ENCODE results near the gene DOCK11.
"Not testable (repeated sequence)": the region's sequence is repeated elsewhere in the genome, so short reads cannot be mapped to it uniquely, and the experiment has no call there.

Gene DOCK11

GRCh38 chrX:118570209-118570608 lies 74.6 kb downstream of the DOCK11 start:
- Histone ChIP-seq H3K4me3 (ENCODE audit: low read depth, low read length) (no peak overlapping the region), H3K27ac (ENCODE audit: low read depth, low read length) (no peak overlapping the region), H3K36me3 (ENCODE audit: insufficient read depth, low read length) (no peaks in the 10 kb centered on the region), H3K79me2 (ENCODE audit: control insufficient read depth, insufficient read depth, low read length, unreplicated experiment) (no peaks in the 10 kb centered on the region), H3K4me1 (ENCODE audit: control insufficient read depth, insufficient read depth, low read length, unreplicated experiment) (no peaks in the 10 kb centered on the region), H3K27me3 (ENCODE audit: insufficient read depth, low read length) (no peaks in the 10 kb centered on the region), H2AFZ (ENCODE audit: low read length, unreplicated experiment) (no peak overlapping the region)

- H3K4me1 ChIP-seq (ENCODE audit: control insufficient read depth, insufficient read depth, low read length, unreplicated experiment), result no peaks in the 10 kb centered on the region
- H3K4me3 ChIP-seq (ENCODE audit: low read depth, low read length), result no peak overlapping the region
- H3K36me3 ChIP-seq (ENCODE audit: insufficient read depth, low read length), result no peaks in the 10 kb centered on the region
- no peaks in the 10 kb centered on the region for H3K79me2 ChIP-seq (ENCODE audit: control insufficient read depth, insufficient read depth, low read length, unreplicated experiment)
- no peak overlapping the region for H2AFZ ChIP-seq (ENCODE audit: low read length, unreplicated experiment)
- no peak overlapping the region for H3K27ac ChIP-seq (ENCODE audit: low read depth, low read length)
- no peaks in the 10 kb centered on the region for H3K27me3 ChIP-seq (ENCODE audit: insufficient read depth, low read length)
These were observed 76.2 kb downstream of the DOCK11 start for GRCh38 chrX:118571836-118572235.

DNA sequence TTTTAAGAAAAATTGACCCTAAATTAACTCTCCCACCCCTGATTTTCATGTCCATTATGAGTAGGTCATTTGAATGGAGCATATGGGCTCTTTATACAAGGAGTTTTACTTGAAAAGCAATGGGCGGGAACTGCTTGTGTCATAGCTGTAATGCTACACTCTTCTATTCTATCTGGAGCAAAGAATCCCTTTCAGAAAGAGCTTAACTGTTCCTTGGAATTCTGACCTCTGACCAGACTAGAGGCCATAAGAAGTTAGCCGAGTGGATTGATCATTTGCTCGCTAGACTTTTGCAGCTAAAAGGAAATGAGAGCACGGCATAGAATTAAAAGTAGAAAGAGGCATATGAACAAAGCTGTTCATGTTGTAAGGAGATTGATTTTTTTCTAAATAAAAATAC lies 79.1 kb downstream of the DOCK11 start:
- Histone ChIP-seq H3K79me2 (ENCODE audit: control insufficient read depth, insufficient read depth, low read length, unreplicated experiment) (no peaks in the 10 kb centered on the region), H3K36me3 (ENCODE audit: insufficient read depth, low read length) (no peaks in the 10 kb centered on the region), H3K4me3 (ENCODE audit: low read depth, low read length) (no peak overlapping the region), H3K27ac (ENCODE audit: low read depth, low read length) (no peak overlapping the region), H3K27me3 (ENCODE audit: insufficient read depth, low read length) (no peaks in the 10 kb centered on the region), H3K4me1 (ENCODE audit: control insufficient read depth, insufficient read depth, low read length, unreplicated experiment) (no peaks in the 10 kb centered on the region), H2AFZ (ENCODE audit: low read length, unreplicated experiment) (no peak overlapping the region)

GRCh38 chrX:118577041-118577440 lies 81.4 kb downstream of the DOCK11 start:
- Histone ChIP-seq H3K4me3 (ENCODE audit: low read depth, low read length) (no peak overlapping the region), H3K4me1 (ENCODE audit: control insufficient read depth, insufficient read depth, low read length, unreplicated experiment) (no peaks in the 10 kb centered on the region), H3K36me3 (ENCODE audit: insufficient read depth, low read length) (no peaks in the 10 kb centered on the region), H2AFZ (ENCODE audit: low read length, unreplicated experiment) (no peak overlapping the region), H3K27me3 (ENCODE audit: insufficient read depth, low read length) (no peaks in the 10 kb centered on the region), H3K79me2 (ENCODE audit: control insufficient read depth, insufficient read depth, low read length, unreplicated experiment) (no peaks in the 10 kb centered on the region), H3K27ac (ENCODE audit: low read depth, low read length) (no peak overlapping the region)

DNA sequence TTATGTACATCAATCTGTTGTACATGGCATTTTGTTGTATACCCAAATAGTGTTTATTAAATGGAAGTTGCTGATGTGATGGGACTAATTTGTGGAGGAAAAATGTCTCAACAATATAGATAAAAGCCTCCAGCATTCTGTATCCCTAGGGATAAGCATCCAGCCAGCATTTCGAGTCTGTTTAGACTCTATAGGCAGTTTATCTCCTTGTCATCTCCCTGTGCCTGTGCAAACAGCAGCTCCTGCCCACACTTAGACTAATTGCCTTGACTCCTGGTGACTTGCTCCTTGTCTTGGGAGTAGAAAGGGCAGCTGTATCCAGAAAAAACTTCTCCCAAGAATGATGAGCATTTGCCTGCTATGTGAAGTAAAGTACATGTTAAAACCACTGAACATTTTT lies 83.8 kb downstream of the DOCK11 start:
- Histone ChIP-seq H2AFZ (ENCODE audit: low read length, unreplicated experiment) (no peak overlapping the region), H3K36me3 (ENCODE audit: insufficient read depth, low read length) (no peaks in the 10 kb centered on the region), H3K27ac (ENCODE audit: low read depth, low read length) (no peak overlapping the region), H3K27me3 (ENCODE audit: insufficient read depth, low read length) (no peaks in the 10 kb centered on the region), H3K79me2 (ENCODE audit: control insufficient read depth, insufficient read depth, low read length, unreplicated experiment) (no peaks in the 10 kb centered on the region), H3K4me3 (ENCODE audit: low read depth, low read length) (no peak overlapping the region), H3K4me1 (ENCODE audit: control insufficient read depth, insufficient read depth, low read length, unreplicated experiment) (no peaks in the 10 kb centered on the region)

DNA sequence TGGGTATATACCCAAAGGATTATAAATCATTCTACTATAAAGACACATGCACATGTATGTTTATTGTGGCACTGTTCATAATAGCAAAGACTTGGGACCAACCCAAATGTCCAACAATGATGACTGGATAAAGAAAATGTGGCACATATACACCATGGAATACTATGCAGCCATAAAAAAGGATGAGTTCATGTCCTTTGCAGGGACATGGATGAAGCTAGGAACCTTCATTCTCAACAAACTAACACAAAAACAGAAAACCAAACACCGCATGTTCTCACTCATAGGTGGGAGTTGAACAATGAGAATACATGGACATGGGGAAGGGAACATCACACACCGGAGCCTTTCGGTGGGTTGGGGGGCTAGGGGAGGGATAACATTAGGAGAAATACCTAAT lies 87.3 kb downstream of the DOCK11 start:
- not testable (repeated sequence) for H3K4me3 ChIP-seq (ENCODE audit: low read depth, low read length); H3K36me3 ChIP-seq (ENCODE audit: insufficient read depth, low read length); H3K4me1 ChIP-seq (ENCODE audit: control insufficient read depth, insufficient read depth, low read length, unreplicated experiment); H3K27me3 ChIP-seq (ENCODE audit: insufficient read depth, low read length); H3K79me2 ChIP-seq (ENCODE audit: control insufficient read depth, insufficient read depth, low read length, unreplicated experiment); H2AFZ ChIP-seq (ENCODE audit: low read length, unreplicated experiment); H3K27ac ChIP-seq (ENCODE audit: low read depth, low read length)

- Histone ChIP-seq H3K27me3 (ENCODE audit: insufficient read depth, low read length) (no peaks in the 10 kb centered on the region), H3K4me3 (ENCODE audit: low read depth, low read length) (no peak overlapping the region), H3K36me3 (ENCODE audit: insufficient read depth, low read length) (no peaks in the 10 kb centered on the region), H2AFZ (ENCODE audit: low read length, unreplicated experiment) (no peak overlapping the region), H3K4me1 (ENCODE audit: control insufficient read depth, insufficient read depth, low read length, unreplicated experiment) (no peaks in the 10 kb centered on the region), H3K79me2 (ENCODE audit: control insufficient read depth, insufficient read depth, low read length, unreplicated experiment) (no peaks in the 10 kb centered on the region), H3K27ac (ENCODE audit: low read depth, low read length) (no peak overlapping the region)
These were observed 88.2 kb downstream of the DOCK11 start for GRCh38 chrX:118583781-118584180.

- no peak overlapping the region for H3K4me3 ChIP-seq (ENCODE audit: low read depth, low read length)
- H3K79me2 ChIP-seq (ENCODE audit: control insufficient read depth, insufficient read depth, low read length, unreplicated experiment), result no peaks in the 10 kb centered on the region
- H3K27ac ChIP-seq (ENCODE audit: low read depth, low read length), result no peak overlapping the region
- H3K27me3 ChIP-seq (ENCODE audit: insufficient read depth, low read length), result no peaks in the 10 kb centered on the region
- H3K4me1 ChIP-seq (ENCODE audit: control insufficient read depth, insufficient read depth, low read length, unreplicated experiment), result no peaks in the 10 kb centered on the region
- H3K36me3 ChIP-seq (ENCODE audit: insufficient read depth, low read length), result no peaks in the 10 kb centered on the region
- no peak overlapping the region for H2AFZ ChIP-seq (ENCODE audit: low read length, unreplicated experiment)
These were observed 89.7 kb downstream of the DOCK11 start for GRCh38 chrX:118585296-118585695.

DNA sequence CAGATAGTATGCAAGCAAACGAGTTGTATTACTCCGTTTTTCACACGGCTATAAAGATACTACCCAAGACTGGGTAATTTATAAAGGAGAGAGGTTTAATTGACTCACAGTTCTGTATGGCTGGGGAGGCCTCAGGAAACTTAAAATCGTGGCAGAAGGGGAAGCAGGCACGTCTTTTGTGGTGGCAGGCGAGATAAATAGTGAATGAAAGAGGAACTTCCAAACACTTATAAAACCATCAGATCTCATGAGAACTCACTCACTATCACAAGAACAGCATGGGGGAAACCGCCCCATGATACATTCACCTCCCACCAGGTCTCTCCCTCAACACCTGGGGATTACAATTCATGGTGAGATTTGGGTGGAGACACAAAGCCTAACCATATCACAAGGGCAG lies 90.6 kb downstream of the DOCK11 start:
- not testable (repeated sequence) for H3K4me1 ChIP-seq (ENCODE audit: control insufficient read depth, insufficient read depth, low read length, unreplicated experiment); H2AFZ ChIP-seq (ENCODE audit: low read length, unreplicated experiment); H3K36me3 ChIP-seq (ENCODE audit: insufficient read depth, low read length); H3K27me3 ChIP-seq (ENCODE audit: insufficient read depth, low read length); H3K27ac ChIP-seq (ENCODE audit: low read depth, low read length); H3K4me3 ChIP-seq (ENCODE audit: low read depth, low read length); H3K79me2 ChIP-seq (ENCODE audit: control insufficient read depth, insufficient read depth, low read length, unreplicated experiment)

DNA sequence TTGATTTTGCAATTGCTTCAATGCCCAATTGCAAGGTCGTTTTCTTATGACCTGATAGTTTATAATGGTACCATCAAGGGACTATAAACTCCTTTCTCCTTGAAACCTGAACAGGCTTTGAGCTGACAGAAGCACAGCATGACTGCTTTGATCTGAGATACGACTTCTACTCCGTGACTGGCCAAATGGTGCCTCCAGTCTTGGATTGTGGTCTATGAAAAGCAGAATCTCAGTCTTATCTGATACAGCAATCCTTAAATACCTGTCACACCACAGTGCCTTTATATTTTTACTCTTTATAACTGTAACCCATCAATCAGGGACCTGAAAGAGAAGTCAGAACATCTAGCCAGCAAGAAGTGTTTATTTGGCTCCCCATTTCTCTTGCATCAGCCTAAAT lies 93.1 kb downstream of the DOCK11 start:
- H3K4me1 ChIP-seq (ENCODE audit: control insufficient read depth, insufficient read depth, low read length, unreplicated experiment), result no peaks in the 10 kb centered on the region
- no peak overlapping the region for H3K4me3 ChIP-seq (ENCODE audit: low read depth, low read length)
- no peak overlapping the region for H3K27ac ChIP-seq (ENCODE audit: low read depth, low read length)
- no peaks in the 10 kb centered on the region for H3K36me3 ChIP-seq (ENCODE audit: insufficient read depth, low read length)
- no peaks in the 10 kb centered on the region for H3K79me2 ChIP-seq (ENCODE audit: control insufficient read depth, insufficient read depth, low read length, unreplicated experiment)
- H2AFZ ChIP-seq (ENCODE audit: low read length, unreplicated experiment), result no peak overlapping the region
- no peaks in the 10 kb centered on the region for H3K27me3 ChIP-seq (ENCODE audit: insufficient read depth, low read length)

GRCh38 chrX:118589227-118589626 lies 93.6 kb downstream of the DOCK11 start:
- H3K4me3 ChIP-seq (ENCODE audit: low read depth, low read length), result no peak overlapping the region
- H3K79me2 ChIP-seq (ENCODE audit: control insufficient read depth, insufficient read depth, low read length, unreplicated experiment), result no peaks in the 10 kb centered on the region
- H3K27ac ChIP-seq (ENCODE audit: low read depth, low read length), result no peak overlapping the region
- no peaks in the 10 kb centered on the region for H3K27me3 ChIP-seq (ENCODE audit: insufficient read depth, low read length)
- no peak overlapping the region for H2AFZ ChIP-seq (ENCODE audit: low read length, unreplicated experiment)
- H3K4me1 ChIP-seq (ENCODE audit: control insufficient read depth, insufficient read depth, low read length, unreplicated experiment), result no peaks in the 10 kb centered on the region
- no peaks in the 10 kb centered on the region for H3K36me3 ChIP-seq (ENCODE audit: insufficient read depth, low read length)

DNA sequence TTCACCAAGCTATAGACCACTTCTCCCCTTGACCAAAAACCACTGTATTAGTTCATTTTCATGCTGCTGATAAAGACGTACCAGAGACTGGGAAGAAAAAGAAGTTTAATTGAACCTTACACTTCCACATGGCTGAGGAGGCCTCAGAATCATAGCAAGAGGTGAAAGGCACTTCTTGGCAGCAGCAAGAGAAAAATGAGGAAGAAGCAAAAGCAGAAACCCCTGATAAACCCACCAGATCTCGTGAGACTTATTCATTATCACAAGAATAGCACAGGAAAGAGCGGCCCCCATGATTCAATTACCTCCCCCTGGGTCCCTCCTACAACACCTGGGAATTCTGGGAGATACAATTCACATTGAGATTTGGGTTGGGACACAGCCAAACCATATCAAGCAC lies 97.8 kb downstream of the DOCK11 start:
- H3K27ac ChIP-seq (ENCODE audit: low read depth, low read length), result no peak overlapping the region
- H3K4me1 ChIP-seq (ENCODE audit: control insufficient read depth, insufficient read depth, low read length, unreplicated experiment), result no peaks in the 10 kb centered on the region

More for the DNA sequence above, 97.8 kb downstream of the DOCK11 start:
- Histone ChIP-seq H3K36me3 (ENCODE audit: insufficient read depth, low read length) (no peaks in the 10 kb centered on the region), H3K4me3 (ENCODE audit: low read depth, low read length) (no peak overlapping the region), H3K79me2 (ENCODE audit: control insufficient read depth, insufficient read depth, low read length, unreplicated experiment) (no peaks in the 10 kb centered on the region), H2AFZ (ENCODE audit: low read length, unreplicated experiment) (no peak overlapping the region), H3K27me3 (ENCODE audit: insufficient read depth, low read length) (no peaks in the 10 kb centered on the region)
